ENCODE data around the gene HMCES. TPM values are rescaled to one million over a fixed set of nuclear protein-coding genes. Genes with fewer than 3 reads are reported as not detected.

Gene HMCES
- total RNA-seq, 4 donors from 2014 or later, result 2.0 to 42.9 (median 28.3) TPM

GRCh38 chr3:129317014-129317771 is 38.5 kb downstream of the HMCES start:
- Histone ChIP-seq H3K9me3 (no peaks in the 10 kb centered on the region), H3K27me3 (no peaks in the 10 kb centered on the region), H3K27ac (peak overlapping the region; percentile 93 to 95), H3K36me3 (no peaks in the 10 kb centered on the region), H3K4me3 (peak overlapping the region; percentile 65 to 73), H3K4me1 (peaks cover 0 to 4% of the 10 kb centered on the region in 2 donors)
- DNase-seq, result peak; percentile 33 to 49
- TF ChIP-seq POLR2A (IDR thresholded peaks at IDR 0.05), result no peak
- TF ChIP-seq CTCF (IDR thresholded peaks at IDR 0.05), result no peak
- intact Hi-C loops (cut with DNase I; ENCODE audit: low total_unique reads), result loop anchor here (5.0 kb wide), 1 partner anchor 40 kb away; the partner anchor contains the start of gene HMCES

GRCh38 chr3:129317848-129318247 is 39.2 kb downstream of the HMCES start:
- Histone ChIP-seq H3K4me3 (no peak overlapping the region), H3K36me3 (no peaks in the 10 kb centered on the region), H3K27me3 (no peaks in the 10 kb centered on the region), H3K27ac (peak overlapping the region in 1 of 2 donors; percentile 93), H3K4me1 (peaks cover 0 to 4% of the 10 kb centered on the region in 2 donors), H3K9me3 (no peaks in the 10 kb centered on the region)
- TF ChIP-seq POLR2A (IDR thresholded peaks at IDR 0.05) (no peak), CTCF (IDR thresholded peaks at IDR 0.05) (no peak)
- intact Hi-C loops (cut with DNase I; ENCODE audit: low total_unique reads), result loop anchor here (5.0 kb wide), 1 partner anchor 41 kb away; the partner anchor contains the start of gene HMCES
- no peak for DNase-seq

GRCh38 chr3:129318921-129319320 is 40.3 kb downstream of the HMCES start:
- DNase-seq, result no peak
- intact Hi-C loops (cut with DNase I; ENCODE audit: low total_unique reads), result loop anchor here (5.0 kb wide), 1 partner anchor 42 kb away; the partner anchor contains the start of gene HMCES
- TF ChIP-seq POLR2A (IDR thresholded peaks at IDR 0.05) (no peak), CTCF (IDR thresholded peaks at IDR 0.05) (no peak)

GRCh38 chr3:129320261-129320660 is 41.6 kb downstream of the HMCES start:
- intact Hi-C loops (cut with DNase I; ENCODE audit: low total_unique reads), result no loop called here
- H3K4me1 ChIP-seq, result peaks cover 0 to 4% of the 10 kb centered on the region in 2 donors
- H3K36me3 ChIP-seq, result no peaks in the 10 kb centered on the region
- no peaks in the 10 kb centered on the region for H3K27me3 ChIP-seq
- H3K4me3 ChIP-seq, result no peak overlapping the region
- H3K27ac ChIP-seq, result no peak overlapping the region
- no peak for DNase-seq
- H3K9me3 ChIP-seq, result no peaks in the 10 kb centered on the region
- TF ChIP-seq POLR2A (IDR thresholded peaks at IDR 0.05) (no peak), CTCF (IDR thresholded peaks at IDR 0.05) (no peak)

More at GRCh38 chr3:129318921-129319320, 40.3 kb downstream of the HMCES start:
- no peak overlapping the region for H3K27ac ChIP-seq
- H3K9me3 ChIP-seq, result no peaks in the 10 kb centered on the region
- no peaks in the 10 kb centered on the region for H3K36me3 ChIP-seq
- no peak overlapping the region for H3K4me3 ChIP-seq
- H3K27me3 ChIP-seq, result no peaks in the 10 kb centered on the region
- peaks cover 0 to 4% of the 10 kb centered on the region in 2 donors for H3K4me1 ChIP-seq

- DNase-seq, result no peak
- TF ChIP-seq CTCF (IDR thresholded peaks at IDR 0.05), result no peak
- no peaks in the 10 kb centered on the region for H3K27me3 ChIP-seq
- H3K36me3 ChIP-seq, result no peaks in the 10 kb centered on the region
- no peaks in the 10 kb centered on the region for H3K9me3 ChIP-seq
- peaks cover 0 to 4% of the 10 kb centered on the region in 2 donors for H3K4me1 ChIP-seq
- intact Hi-C loops (cut with DNase I; ENCODE audit: low total_unique reads), result no loop called here
- H3K4me3 ChIP-seq, result no peak overlapping the region
- H3K27ac ChIP-seq, result no peak overlapping the region
These were observed 42.3 kb downstream of the HMCES start for GRCh38 chr3:129320825-129321487.

All from uterus (tissue), 4 donors.